ENCODE measurements around the gene CDC42. TPM values are rescaled to one million over a fixed set of nuclear protein-coding genes. Genes with fewer than 3 reads are reported as not detected.

Gene CDC42
- total and polyA plus RNA-seq, 9 of the 15 experiments (the other 6 are each of a cell fraction or from before 2014, with no cell fraction given) = 186 to 398 (median 325) TPM

DNA sequence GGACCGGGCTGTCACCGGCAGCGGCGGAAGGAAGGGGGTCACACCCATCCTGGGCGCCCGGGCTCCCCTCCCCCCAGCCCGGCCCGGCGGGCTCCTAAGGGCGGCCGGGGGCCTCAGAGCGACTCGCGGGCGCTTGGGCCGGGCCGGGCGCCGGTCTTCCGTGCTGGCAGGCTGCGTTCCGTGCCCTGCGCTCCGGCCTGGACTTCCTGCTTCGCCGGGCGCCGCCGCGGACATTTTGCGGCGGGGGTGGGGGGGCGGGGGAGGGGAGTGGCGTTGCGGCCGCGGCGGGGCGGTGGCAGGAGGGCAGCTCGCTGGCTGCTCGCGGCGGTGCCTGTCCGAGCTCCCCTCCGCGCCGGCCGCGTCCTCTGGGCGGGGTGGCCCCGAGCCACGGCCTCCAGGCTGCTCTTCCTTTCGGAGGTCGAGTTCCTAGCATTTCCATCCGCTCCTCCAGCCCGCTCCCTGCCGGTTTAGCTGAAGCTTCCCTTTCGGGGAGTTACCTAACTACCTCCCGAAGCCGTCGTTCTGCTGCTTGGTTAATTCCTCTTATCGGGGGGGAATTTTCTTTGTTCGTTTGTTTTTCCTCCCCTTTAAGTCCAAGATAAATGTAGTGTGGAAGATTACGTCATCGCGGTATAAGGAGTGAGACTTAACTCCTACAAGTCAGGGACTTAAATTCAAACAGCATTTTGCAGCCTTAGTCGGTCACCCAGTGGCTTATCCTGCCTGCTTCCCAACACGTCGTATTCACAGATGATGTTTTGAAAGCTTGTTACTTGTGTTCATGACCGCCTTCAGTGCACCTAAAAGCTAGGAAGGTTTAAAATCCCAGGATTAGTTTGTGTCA is 730 bp downstream of the CDC42 start (continued):
- no peak for TF ChIP-seq SLC30A9 (CRISPR knock-in tag; IDR thresholded peaks at IDR 0.05)
- 0 out of 4 replicates have a peak, but pooled peaks of 1 of the 2 experiments have one; percentile 16 for TF ChIP-seq TEAD1 (CRISPR knock-in tag; IDR thresholded peaks at IDR 0.05)
- no peak for TF ChIP-seq BRF1 (IDR thresholded peaks at IDR 0.05; ENCODE audit: borderline replicate concordance, extremely low read depth, insufficient read length)
- no peak for TF ChIP-seq ADNP (tag; IDR thresholded peaks at IDR 0.05)
- TF ChIP-seq, protein P1, sequence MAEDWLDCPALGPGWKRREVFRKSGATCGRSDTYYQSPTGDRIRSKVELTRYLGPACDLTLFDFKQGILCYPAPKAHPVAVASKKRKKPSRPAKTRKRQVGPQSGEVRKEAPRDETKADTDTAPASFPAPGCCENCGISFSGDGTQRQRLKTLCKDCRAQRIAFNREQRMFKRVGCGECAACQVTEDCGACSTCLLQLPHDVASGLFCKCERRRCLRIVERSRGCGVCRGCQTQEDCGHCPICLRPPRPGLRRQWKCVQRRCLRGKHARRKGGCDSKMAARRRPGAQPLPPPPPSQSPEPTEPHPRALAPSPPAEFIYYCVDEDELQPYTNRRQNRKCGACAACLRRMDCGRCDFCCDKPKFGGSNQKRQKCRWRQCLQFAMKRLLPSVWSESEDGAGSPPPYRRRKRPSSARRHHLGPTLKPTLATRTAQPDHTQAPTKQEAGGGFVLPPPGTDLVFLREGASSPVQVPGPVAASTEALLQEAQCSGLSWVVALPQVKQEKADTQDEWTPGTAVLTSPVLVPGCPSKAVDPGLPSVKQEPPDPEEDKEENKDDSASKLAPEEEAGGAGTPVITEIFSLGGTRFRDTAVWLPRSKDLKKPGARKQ (CRISPR knock-in tag; IDR thresholded peaks at IDR 0.05) = no peak
- no peak for TF ChIP-seq ZNF165 (CRISPR knock-in tag; IDR thresholded peaks at IDR 0.05; ENCODE audit: borderline replicate concordance)
- TF ChIP-seq, protein P2, sequence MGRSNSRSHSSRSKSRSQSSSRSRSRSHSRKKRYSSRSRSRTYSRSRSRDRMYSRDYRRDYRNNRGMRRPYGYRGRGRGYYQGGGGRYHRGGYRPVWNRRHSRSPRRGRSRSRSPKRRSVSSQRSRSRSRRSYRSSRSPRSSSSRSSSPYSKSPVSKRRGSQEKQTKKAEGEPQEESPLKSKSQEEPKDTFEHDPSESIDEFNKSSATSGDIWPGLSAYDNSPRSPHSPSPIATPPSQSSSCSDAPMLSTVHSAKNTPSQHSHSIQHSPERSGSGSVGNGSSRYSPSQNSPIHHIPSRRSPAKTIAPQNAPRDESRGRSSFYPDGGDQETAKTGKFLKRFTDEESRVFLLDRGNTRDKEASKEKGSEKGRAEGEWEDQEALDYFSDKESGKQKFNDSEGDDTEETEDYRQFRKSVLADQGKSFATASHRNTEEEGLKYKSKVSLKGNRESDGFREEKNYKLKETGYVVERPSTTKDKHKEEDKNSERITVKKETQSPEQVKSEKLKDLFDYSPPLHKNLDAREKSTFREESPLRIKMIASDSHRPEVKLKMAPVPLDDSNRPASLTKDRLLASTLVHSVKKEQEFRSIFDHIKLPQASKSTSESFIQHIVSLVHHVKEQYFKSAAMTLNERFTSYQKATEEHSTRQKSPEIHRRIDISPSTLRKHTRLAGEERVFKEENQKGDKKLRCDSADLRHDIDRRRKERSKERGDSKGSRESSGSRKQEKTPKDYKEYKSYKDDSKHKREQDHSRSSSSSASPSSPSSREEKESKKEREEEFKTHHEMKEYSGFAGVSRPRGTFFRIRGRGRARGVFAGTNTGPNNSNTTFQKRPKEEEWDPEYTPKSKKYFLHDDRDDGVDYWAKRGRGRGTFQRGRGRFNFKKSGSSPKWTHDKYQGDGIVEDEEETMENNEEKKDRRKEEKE (IDR thresholded peaks at IDR 0.05; ENCODE audit: borderline replicate concordance in 1 of 2, control insufficient read depth in 1 of 2, low read depth in 2 of 2, low read length in 1 of 2) = no peak
- peak; percentile 45 for TF ChIP-seq POLR2B (IDR thresholded peaks at IDR 0.05; ENCODE audit: low read depth, partially characterized antibody)
- no peak for TF ChIP-seq LARP7 (IDR thresholded peaks at IDR 0.05)
- no peak for TF ChIP-seq RBM15 (IDR thresholded peaks at IDR 0.05; ENCODE audit: insufficient read depth, low read length)
- TF ChIP-seq RFX7 (CRISPR knock-in tag; IDR thresholded peaks at IDR 0.05) = no peak
- TF ChIP-seq, protein P3, sequence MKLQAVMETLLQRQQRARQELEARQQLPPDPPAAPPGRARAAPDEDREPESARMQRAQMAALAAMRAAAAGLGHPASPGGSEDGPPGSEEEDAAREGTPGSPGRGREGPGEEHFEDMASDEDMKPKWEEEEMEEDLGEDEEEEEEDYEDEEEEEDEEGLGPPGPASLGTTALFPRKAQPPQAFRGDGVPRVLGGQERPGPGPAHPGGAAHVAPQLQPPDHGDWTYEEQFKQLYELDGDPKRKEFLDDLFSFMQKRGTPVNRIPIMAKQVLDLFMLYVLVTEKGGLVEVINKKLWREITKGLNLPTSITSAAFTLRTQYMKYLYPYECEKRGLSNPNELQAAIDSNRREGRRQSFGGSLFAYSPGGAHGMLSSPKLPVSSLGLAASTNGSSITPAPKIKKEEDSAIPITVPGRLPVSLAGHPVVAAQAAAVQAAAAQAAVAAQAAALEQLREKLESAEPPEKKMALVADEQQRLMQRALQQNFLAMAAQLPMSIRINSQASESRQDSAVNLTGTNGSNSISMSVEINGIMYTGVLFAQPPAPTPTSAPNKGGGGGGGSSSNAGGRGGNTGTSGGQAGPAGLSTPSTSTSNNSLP (IDR thresholded peaks at IDR 0.05; ENCODE audit: borderline replicate concordance, low read depth, low read length) = 0 out of 2 replicates have a peak, but pooled peaks have one; percentile 26
- no peak for TF ChIP-seq PTRF (tag; IDR thresholded peaks at IDR 0.05)
- TF ChIP-seq RAD21 (CRISPR knock-in tag; conservative IDR thresholded peaks at IDR 0.05 in 1 of 2, IDR thresholded peaks at IDR 0.05 in 1 of 2) = peak in 1 of 2 experiments; percentile 39; a peak in 3 of 4 replicates
- TF ChIP-seq SNIP1 (IDR thresholded peaks at IDR 0.05; ENCODE audit: low read depth) = no peak
- no peak for TF ChIP-seq NR4A1 (CRISPR knock-in tag; IDR thresholded peaks at IDR 0.05)
- TF ChIP-seq NR4A1 (tag; IDR thresholded peaks at IDR 0.05) = no peak
- peak; percentile 89 for TF ChIP-seq JUN (IDR thresholded peaks at IDR 0.05; ENCODE audit: borderline replicate concordance, low read depth, low read length)
- TF ChIP-seq JUN (CRISPR knock-in tag; IDR thresholded peaks at IDR 0.05; ENCODE audit: borderline replicate concordance) = peak; percentile 26; the same call in 1 of the 2 replicates
- 0 out of 2 replicates have a peak, but pooled peaks have one; percentile 10 for TF ChIP-seq MYC (IDR thresholded peaks at IDR 0.05; ENCODE audit: low read depth, low read length)
- no peak for TF ChIP-seq MYC (CRISPR knock-in tag; IDR thresholded peaks at IDR 0.05; ENCODE audit: borderline replicate concordance, low read depth)
